HG03097 (cell line): Measurements from ENCODE around the gene NUF2.

Experiments
- ATAC-seq: cut with Tn5 transposase; IDR thresholded peaks from one replicate; pipeline ENCODE4 v1.9.1; 2021; ENCODE audit not compliant: unreplicated experiment, low FRiP score

Gene NUF2

GRCh38 chr1:163397451-163398200 lies 75.9 kb downstream of the NUF2 start:
- no peak for ATAC-seq

DNA sequence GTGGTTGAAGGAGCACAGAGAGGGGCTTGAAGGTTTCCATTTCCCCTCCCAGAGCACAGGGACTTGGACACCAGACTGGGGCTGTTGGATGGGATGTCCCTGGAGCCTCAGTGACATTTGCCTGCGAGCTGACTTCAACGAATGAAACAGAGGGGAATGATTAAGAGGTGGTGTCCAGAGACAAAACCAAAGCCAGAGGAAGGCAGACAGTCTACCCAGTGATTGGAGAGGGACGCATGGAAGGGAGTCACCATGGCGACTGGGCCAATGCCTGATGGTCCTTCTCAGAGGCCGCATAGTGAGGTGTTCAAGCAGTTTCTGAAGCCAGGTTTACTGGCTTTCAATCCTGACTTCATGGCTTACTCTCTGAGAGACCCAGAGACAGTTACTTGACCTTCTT lies 77.2 kb downstream of the NUF2 start:
- no peak for ATAC-seq

- ATAC-seq, result no peak
These were observed 78.3 kb downstream of the NUF2 start for GRCh38 chr1:163399976-163400601.

GRCh38 chr1:163401211-163401610 lies 79.5 kb downstream of the NUF2 start:
- ATAC-seq, result no peak
